Liver (tissue), 9 donors: ENCODE data around the gene EEFSEC. TPM values are rescaled to one million over a fixed set of nuclear protein-coding genes. Genes with fewer than 3 reads are reported as not detected.

ENCODE experiments used
- DNase-seq: peaks from one replicate; pipeline ENCODE4 v3.0.0-alpha.2; 2017; ENCODE audit warnings: low spot score
- H3K27ac ChIP-seq, 2 donors: one replicate each; pipeline ENCODE4 v1.7.0; 2013; ENCODE audit warnings: inconsistent platforms in 2 of 2, low read length in 2 of 2, control low read depth in 1 of 2, low read depth in 1 of 2, mild to moderate bottlenecking in 1 of 2
- H3K27me3 ChIP-seq, 4 donors: one replicate each; pipeline versions ENCODE4 v1.6.1 to v1.7.0; 2013; ENCODE audit warnings: low read length in 3 of 4, inconsistent platforms in 1 of 4, mild to moderate bottlenecking in 1 of 4, moderate library complexity in 1 of 4; ENCODE audit not compliant: control insufficient read depth in 4 of 4, insufficient read depth in 4 of 4
- H3K36me3 ChIP-seq, 4 donors: one replicate each; pipeline versions ENCODE4 v1.6.1 to v1.7.0; 2013; ENCODE audit warnings: low read length in 3 of 4, mild to moderate bottlenecking in 3 of 4, low read depth in 1 of 4, moderate library complexity in 1 of 4; ENCODE audit not compliant: control insufficient read depth in 4 of 4, insufficient read depth in 3 of 4
- H3K4me1 ChIP-seq, 4 donors: one replicate each; pipeline versions ENCODE4 v1.6.1 to v1.7.0; 2013; ENCODE audit warnings: low read length in 3 of 4, mild to moderate bottlenecking in 3 of 4, moderate library complexity in 1 of 4; ENCODE audit not compliant: control insufficient read depth in 4 of 4, insufficient read depth in 4 of 4
- H3K4me3 ChIP-seq, 3 donors: one replicate each; pipeline versions ENCODE4 v1.6.1 to v1.7.0; 2013; ENCODE audit warnings: low read length in 3 of 3, control low read depth in 1 of 3, low read depth in 1 of 3, mild to moderate bottlenecking in 1 of 3
- H3K9ac ChIP-seq, 2 donors: one replicate each; pipeline ENCODE4 v1.7.0; 2013; ENCODE audit warnings: low read length in 2 of 2, mild to moderate bottlenecking in 2 of 2, moderate library complexity in 2 of 2, control low read depth in 1 of 2, low read depth in 1 of 2
- H3K9me3 ChIP-seq, 4 donors: one replicate each; pipeline versions ENCODE4 v1.6.1 to v1.7.0; 2013; ENCODE audit warnings: low read length in 3 of 4; ENCODE audit not compliant: control insufficient read depth in 4 of 4
- CTCF ChIP-seq: fragments of 150-350 bp; IDR thresholded peaks from 2 replicates; pipeline ENCODE4 v1.5.1; 2017; ENCODE audit warnings: improper control_type of control experiment, low read depth, low read length; ENCODE audit not compliant: missing input control
- EGR1 ChIP-seq, 2 donors: IDR thresholded peaks; 2 replicates each; pipeline ENCODE4 v1.6.1; 2016 to 2018; ENCODE audit warnings: antibody characterized with exemption in 2 of 2, low read depth in 2 of 2
- FOXA1 ChIP-seq: IDR thresholded peaks from 2 replicates; pipeline ENCODE4 v1.6.1; 2016; ENCODE audit warnings: antibody characterized with exemption
- GABPA ChIP-seq, 2 donors: IDR thresholded peaks in 1 of 2; conservative IDR thresholded peaks in 1 of 2; 2 replicates each; pipeline ENCODE4 v1.6.1; 2016; ENCODE audit warnings: antibody characterized with exemption in 2 of 2, mild to moderate bottlenecking in 1 of 2, moderate library complexity in 1 of 2
- HNF4A ChIP-seq, 2 donors: conservative IDR thresholded peaks; 2 replicates each; pipeline ENCODE4 v1.6.1; 2016; ENCODE audit warnings: antibody characterized with exemption in 2 of 2, mild to moderate bottlenecking in 2 of 2
- HNF4G ChIP-seq: IDR thresholded peaks from 2 replicates; pipeline ENCODE4 v1.6.1; 2016; ENCODE audit warnings: antibody characterized with exemption
- RAD21 ChIP-seq, 2 donors: IDR thresholded peaks; 2 replicates each; pipeline ENCODE4 v1.6.1; 2016; ENCODE audit warnings: antibody characterized with exemption in 2 of 2, mild to moderate bottlenecking in 2 of 2
- SP1 ChIP-seq: IDR thresholded peaks from 2 replicates; pipeline ENCODE4 v1.6.1; 2018; ENCODE audit warnings: antibody characterized with exemption, mild to moderate bottlenecking
- TAF1 ChIP-seq: conservative IDR thresholded peaks from 2 replicates; pipeline ENCODE4 v1.6.1; 2016; ENCODE audit warnings: antibody characterized with exemption, mild to moderate bottlenecking
- YY1 ChIP-seq: IDR thresholded peaks from 2 replicates; pipeline ENCODE4 v1.6.1; 2016; ENCODE audit warnings: antibody characterized with exemption, mild to moderate bottlenecking
- WGBS: extraction: QIAGEN DNeasy Blood & Tissue Kit; methylation state at CpG from one replicate; pipeline ENCODE4 v1.1.7; 2013; 5-methylcytosine and 5-hydroxymethylcytosine counted together
- polyA plus RNA-seq, 2 donors: library from polyadenylated mRNA; stranded (reverse) in 1 of 2; unstranded in 1 of 2; fragments of 200-250 nt in 1 of 2; fragments of >200 nt in 1 of 2; fragmentation: Nextera tagmentation in 1 of 2; extraction: Ambion mirVana in 1 of 2; gene quantifications; one replicate each; pipeline versions ENCODE4 v1.2.1 to v1.2.3, GENCODE V29; 2013 to 2015
- total RNA-seq, 2 donors: library from RNA; depleted of rRNA; stranded (reverse); fragments of >200 nt; gene quantifications; one replicate each; pipeline ENCODE4 v1.2.3, GENCODE V29; 2014
- TF ChIP-seq, protein P1 (sequence below): IDR thresholded peaks from 2 replicates; pipeline ENCODE4 v1.6.1; 2016; ENCODE audit warnings: antibody characterized with exemption
- TF ChIP-seq, protein P2 (sequence below): IDR thresholded peaks from 2 replicates; pipeline ENCODE4 v1.6.1; 2016; ENCODE audit warnings: antibody characterized with exemption, mild to moderate bottlenecking
- TF ChIP-seq, protein P3 (sequence below): IDR thresholded peaks from 2 replicates; pipeline ENCODE4 v1.6.1; 2016; ENCODE audit warnings: antibody characterized with exemption
- donor health status: healthy.
- donor health status: healthy.
- donor health status: healthy.
- donor health status: healthy.
- donor health status: healthy.

Gene EEFSEC
- total and polyA plus RNA-seq, 4 donors: 8.4 to 13.1 (median 10.7) TPM

DNA sequence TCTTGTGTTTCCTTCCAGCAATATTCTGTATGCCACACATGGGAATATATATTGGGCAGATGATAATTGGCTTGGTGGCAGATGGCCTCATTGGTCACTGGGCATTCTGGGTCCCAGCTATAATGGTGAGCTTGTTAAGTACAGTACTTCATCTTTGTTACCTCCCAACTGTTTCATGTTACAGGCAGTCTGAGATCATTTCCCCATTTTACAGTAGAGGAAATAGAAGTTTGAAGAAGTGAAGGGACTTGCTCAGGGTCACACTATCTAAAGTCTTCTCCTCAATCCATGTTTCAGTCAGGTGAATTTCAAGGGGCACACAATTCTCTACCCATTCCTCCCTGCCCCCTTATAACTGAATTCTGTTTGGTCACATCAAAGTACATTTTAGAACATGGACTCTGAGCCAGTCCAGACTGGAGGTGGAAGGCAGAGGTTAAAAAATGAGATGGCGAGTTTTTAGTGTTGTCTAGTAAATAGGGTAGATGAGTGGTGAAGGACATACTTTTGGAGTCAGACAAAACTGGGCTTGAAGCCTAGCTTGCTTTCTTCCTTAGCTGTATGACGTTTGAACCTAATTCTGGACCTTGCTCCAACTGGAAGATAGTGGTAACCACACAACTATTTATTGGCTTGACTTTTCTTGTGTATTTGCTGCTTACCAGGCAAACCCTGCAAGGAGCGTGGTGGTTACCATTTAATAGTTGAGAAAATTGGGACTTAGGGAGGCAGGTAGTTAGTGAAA is 2.5 kb downstream of the EEFSEC start (continued):
- TF ChIP-seq CTCF (no peak), TAF1 (no peak), GABPA (IDR thresholded peaks at IDR 0.05 in 1 of 2, conservative IDR thresholded peaks at IDR 0.05 in 1 of 2) (no peak)

DNA sequence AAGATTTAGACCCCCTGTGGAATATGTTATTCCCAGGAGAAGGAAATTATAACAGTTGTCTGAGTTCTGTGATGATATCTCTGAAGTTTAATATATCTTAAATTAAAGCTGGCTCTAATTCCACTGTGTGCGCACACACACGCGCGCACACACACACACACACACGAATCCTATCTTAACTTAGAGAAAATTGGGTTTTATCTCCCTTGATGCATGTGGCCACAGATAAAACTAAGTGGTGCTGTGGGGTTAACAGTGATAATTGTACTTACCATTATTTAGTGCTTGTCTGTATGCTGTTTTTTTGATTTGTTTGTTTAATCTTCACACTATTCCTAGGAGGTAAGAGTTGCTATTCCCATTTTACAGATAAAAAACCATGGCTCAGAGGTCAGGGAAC is 7.4 kb downstream of the EEFSEC start:
- 96% methylated on average over 5 of the region's 5 CpGs for WGBS

More for the DNA sequence above, 7.4 kb downstream of the EEFSEC start:
- no peak overlapping the region for H3K27ac ChIP-seq
- TF ChIP-seq TAF1: no peak
- no peak for TF ChIP-seq YY1
- TF ChIP-seq, protein P1, sequence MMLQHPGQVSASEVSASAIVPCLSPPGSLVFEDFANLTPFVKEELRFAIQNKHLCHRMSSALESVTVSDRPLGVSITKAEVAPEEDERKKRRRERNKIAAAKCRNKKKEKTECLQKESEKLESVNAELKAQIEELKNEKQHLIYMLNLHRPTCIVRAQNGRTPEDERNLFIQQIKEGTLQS: no peak
- TF ChIP-seq, protein P2, sequence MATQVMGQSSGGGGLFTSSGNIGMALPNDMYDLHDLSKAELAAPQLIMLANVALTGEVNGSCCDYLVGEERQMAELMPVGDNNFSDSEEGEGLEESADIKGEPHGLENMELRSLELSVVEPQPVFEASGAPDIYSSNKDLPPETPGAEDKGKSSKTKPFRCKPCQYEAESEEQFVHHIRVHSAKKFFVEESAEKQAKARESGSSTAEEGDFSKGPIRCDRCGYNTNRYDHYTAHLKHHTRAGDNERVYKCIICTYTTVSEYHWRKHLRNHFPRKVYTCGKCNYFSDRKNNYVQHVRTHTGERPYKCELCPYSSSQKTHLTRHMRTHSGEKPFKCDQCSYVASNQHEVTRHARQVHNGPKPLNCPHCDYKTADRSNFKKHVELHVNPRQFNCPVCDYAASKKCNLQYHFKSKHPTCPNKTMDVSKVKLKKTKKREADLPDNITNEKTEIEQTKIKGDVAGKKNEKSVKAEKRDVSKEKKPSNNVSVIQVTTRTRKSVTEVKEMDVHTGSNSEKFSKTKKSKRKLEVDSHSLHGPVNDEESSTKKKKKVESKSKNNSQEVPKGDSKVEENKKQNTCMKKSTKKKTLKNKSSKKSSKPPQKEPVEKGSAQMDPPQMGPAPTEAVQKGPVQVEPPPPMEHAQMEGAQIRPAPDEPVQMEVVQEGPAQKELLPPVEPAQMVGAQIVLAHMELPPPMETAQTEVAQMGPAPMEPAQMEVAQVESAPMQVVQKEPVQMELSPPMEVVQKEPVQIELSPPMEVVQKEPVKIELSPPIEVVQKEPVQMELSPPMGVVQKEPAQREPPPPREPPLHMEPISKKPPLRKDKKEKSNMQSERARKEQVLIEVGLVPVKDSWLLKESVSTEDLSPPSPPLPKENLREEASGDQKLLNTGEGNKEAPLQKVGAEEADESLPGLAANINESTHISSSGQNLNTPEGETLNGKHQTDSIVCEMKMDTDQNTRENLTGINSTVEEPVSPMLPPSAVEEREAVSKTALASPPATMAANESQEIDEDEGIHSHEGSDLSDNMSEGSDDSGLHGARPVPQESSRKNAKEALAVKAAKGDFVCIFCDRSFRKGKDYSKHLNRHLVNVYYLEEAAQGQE: no peak
- TF ChIP-seq HNF4A (conservative IDR thresholded peaks at IDR 0.05): no peak
- no peak for TF ChIP-seq CTCF
- no peak for TF ChIP-seq SP1
- no peak for TF ChIP-seq GABPA (IDR thresholded peaks at IDR 0.05 in 1 of 2, conservative IDR thresholded peaks at IDR 0.05 in 1 of 2)
- no peak for TF ChIP-seq FOXA1
- TF ChIP-seq, protein P3, sequence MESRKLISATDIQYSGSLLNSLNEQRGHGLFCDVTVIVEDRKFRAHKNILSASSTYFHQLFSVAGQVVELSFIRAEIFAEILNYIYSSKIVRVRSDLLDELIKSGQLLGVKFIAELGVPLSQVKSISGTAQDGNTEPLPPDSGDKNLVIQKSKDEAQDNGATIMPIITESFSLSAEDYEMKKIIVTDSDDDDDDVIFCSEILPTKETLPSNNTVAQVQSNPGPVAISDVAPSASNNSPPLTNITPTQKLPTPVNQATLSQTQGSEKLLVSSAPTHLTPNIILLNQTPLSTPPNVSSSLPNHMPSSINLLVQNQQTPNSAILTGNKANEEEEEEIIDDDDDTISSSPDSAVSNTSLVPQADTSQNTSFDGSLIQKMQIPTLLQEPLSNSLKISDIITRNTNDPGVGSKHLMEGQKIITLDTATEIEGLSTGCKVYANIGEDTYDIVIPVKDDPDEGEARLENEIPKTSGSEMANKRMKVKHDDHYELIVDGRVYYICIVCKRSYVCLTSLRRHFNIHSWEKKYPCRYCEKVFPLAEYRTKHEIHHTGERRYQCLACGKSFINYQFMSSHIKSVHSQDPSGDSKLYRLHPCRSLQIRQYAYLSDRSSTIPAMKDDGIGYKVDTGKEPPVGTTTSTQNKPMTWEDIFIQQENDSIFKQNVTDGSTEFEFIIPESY: no peak
- no peak for TF ChIP-seq EGR1 (IDR thresholded peaks at IDR 0.05; ENCODE audit: low read depth in 2 of 2)
- no peak for TF ChIP-seq HNF4G
- TF ChIP-seq RAD21 (IDR thresholded peaks at IDR 0.05): no peak
- peaks cover 0 to 4% (median 1%) of the 10 kb centered on the region in 4 donors for H3K4me1 ChIP-seq
- peaks cover 0 to 12% (median under 1%) of the 10 kb centered on the region in 4 donors for H3K36me3 ChIP-seq
- no peak for DNase-seq
- H3K27me3 ChIP-seq: no peaks in the 10 kb centered on the region
- no peaks in the 10 kb centered on the region for H3K9me3 ChIP-seq
- H3K4me3 ChIP-seq: no peak overlapping the region
- H3K9ac ChIP-seq: no peak overlapping the region
